ENCODE results near the gene KIF26B.

Gene KIF26B

DNA sequence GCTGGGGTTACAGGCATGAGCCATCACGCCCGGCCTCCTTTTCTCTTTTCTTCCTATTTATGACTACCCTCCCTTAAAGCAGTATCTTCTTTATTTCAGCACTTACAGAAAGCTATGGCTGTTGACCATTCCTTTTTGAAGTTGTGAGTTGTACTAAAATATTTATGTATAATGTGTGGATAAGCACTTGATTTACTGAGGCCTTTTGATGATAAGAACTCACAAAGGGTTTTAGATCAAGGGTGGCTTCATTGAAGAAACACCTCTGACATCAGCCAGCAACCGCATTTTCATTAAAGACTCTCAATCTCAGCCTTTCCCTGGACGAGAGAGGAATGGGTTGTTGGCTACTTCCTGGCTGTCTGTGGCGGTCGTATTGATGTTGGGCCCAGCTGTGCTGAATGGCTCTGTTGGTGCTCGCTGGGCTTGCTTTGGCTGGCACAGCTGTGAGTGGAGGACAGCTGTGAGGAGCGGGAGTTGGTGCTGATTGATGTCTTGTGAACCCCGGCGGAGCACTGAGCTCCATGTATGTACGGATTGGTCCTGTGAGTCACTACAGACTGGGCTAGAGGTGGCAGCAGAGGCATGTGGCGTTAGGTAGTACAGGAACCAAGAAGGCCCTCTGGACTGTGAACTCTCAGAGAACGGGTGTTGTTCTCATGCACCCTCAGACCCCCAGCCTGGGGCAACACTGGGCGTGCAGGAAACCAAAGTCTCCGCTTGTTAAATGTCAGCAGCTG is 208.8 kb downstream of the KIF26B start:
- DNase-seq (ENCODE audit: low read depth): no peak
- no peak overlapping the region for H3K4me3 ChIP-seq (ENCODE audit: low read length)
- TF ChIP-seq, protein P1, sequence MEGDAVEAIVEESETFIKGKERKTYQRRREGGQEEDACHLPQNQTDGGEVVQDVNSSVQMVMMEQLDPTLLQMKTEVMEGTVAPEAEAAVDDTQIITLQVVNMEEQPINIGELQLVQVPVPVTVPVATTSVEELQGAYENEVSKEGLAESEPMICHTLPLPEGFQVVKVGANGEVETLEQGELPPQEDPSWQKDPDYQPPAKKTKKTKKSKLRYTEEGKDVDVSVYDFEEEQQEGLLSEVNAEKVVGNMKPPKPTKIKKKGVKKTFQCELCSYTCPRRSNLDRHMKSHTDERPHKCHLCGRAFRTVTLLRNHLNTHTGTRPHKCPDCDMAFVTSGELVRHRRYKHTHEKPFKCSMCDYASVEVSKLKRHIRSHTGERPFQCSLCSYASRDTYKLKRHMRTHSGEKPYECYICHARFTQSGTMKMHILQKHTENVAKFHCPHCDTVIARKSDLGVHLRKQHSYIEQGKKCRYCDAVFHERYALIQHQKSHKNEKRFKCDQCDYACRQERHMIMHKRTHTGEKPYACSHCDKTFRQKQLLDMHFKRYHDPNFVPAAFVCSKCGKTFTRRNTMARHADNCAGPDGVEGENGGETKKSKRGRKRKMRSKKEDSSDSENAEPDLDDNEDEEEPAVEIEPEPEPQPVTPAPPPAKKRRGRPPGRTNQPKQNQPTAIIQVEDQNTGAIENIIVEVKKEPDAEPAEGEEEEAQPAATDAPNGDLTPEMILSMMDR (conservative IDR thresholded peaks at IDR 0.05; ENCODE audit: low read length): no peak

DNA sequence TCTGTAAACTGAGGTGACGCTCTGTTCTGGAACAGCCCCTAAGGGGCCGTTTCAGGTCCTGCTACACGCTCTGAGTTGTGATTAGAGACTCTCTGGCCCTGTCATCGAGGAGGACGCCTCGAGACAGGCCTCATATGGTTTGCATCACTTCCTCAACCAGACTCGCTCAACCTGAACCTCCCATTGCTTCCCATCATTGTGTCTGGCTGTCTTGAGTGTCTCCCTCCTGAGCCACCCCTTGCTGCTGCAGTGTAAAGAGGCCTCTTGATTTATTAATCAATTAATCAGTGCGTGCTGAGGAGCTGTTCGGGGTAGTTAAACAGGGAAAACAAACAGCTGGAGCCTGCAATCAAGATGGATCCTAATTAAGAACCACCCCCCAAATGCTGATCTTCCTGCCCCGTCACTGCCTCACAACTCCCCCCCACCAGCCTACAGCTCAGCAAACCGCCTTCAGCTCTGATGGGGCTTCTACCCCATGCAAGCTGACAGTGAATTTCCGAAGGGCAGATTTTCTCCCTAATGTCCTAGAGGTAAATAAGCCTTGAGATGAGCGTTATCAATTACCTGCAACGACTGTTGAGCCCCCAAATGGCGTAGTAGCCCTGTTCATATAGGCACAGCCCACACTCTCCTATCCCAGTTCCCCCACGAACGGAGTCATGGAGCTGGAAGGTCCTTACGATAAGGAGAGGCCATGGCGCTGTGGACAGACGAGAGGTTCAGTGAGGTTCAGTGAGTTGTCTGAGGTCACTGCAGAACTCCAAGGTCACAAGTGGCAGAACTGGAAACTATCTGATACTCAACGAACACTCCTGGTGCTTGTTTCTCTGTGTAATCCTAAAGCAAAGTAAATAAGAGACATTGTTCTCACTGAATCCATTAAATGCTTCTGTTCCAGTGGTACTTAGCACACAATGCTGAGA is 210.6 kb downstream of the KIF26B start:
- TF ChIP-seq, protein P1 (conservative IDR thresholded peaks at IDR 0.05; ENCODE audit: low read length): no peak
- no peak for DNase-seq (ENCODE audit: low read depth)
- no peak overlapping the region for H3K4me3 ChIP-seq (ENCODE audit: low read length)

DNA sequence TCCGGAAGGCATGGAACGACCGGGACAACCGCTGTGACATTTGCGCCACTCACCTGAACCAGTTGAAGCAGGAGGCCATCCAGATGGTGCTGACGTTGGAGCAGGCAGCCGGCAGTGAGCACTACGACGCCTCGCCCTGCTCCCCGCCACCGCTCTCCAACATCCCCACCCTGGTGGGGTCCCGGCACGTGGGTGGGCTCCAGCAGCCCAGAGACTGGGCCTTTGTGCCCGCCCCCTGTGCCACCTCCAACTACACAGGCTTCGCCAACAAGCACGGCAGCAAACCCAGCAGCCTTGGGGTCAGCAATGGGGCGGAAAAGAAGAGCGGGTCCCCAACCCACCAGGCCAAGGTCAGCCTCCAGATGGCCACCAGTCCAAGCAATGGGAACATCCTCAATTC is 212.1 kb downstream of the KIF26B start:
- TF ChIP-seq, protein P1 (conservative IDR thresholded peaks at IDR 0.05; ENCODE audit: low read length): no peak

DNA sequence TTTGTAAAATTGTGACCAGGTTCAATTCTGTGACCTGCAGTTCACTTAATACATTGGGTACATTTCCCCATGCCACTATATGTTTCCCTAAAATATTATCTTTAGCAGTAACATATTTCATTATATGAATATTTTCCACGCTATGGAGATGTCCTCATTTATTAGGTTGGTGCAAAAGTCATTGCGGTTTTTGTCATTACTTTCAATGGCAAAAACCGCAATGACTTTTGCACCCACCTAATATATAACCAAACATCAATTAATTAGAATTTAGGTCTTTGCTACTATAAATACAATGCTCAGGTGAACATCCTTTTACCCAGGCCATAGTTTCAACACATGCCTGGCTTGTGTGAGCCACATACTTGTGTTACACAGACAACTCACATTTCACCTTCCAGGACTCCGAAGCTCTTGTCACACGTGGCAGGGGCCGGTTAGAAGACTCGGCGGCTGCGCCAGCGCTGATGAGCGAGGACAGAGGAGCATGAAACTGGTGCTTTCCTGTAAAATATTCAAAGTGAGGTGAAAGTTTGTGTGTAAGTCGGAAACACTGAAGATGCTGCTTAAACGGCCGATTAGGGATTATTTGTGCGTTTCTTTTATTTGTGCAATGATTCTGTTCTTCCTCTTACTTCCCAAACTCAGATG is 215.5 kb downstream of the KIF26B start:
- TF ChIP-seq, protein P1 (conservative IDR thresholded peaks at IDR 0.05; ENCODE audit: low read length): no peak
- H3K4me3 ChIP-seq (ENCODE audit: low read length): no peak overlapping the region

More for the DNA sequence above, 212.1 kb downstream of the KIF26B start:
- no peak overlapping the region for H3K4me3 ChIP-seq (ENCODE audit: low read length)
- DNase-seq (ENCODE audit: low read depth): no peak

DNA sequence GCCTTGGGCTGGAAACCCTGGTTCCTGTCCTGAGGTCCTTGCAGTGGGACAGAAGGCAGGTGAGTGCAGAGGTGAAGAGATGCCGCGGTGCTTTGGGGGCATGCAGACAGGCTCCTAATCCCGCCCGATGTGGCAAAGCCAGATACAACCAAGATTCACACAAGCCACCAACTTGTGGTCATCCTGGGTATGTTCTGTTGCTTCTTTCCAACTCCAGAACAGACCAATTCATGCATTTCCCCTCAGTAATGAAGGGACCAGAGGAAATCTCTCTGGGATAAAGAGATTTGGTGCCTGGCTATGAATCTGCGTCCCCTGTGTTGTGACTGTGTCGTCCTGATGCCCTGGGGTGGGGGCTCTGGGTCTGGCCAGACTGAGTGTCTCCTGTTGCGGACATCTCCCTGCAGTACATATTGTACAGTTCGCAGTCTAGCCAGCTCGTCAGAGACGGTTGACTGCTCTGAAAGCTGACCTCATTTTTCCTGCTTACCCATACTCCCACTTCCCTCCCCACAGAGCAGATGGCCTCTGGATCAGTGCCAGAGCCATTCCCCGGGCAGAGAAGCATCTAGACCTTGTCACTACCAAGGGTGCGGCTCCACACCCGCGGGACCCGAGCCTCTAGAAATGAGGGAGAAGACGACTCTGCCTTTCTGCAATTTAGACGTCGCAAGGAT is 216.3 kb downstream of the KIF26B start:
- no peak overlapping the region for H3K4me3 ChIP-seq (ENCODE audit: low read length)
- TF ChIP-seq, protein P1 (conservative IDR thresholded peaks at IDR 0.05; ENCODE audit: low read length): no peak
- no peak for DNase-seq (ENCODE audit: low read depth)

More for the DNA sequence above, 215.5 kb downstream of the KIF26B start:
- no peak for DNase-seq (ENCODE audit: low read depth)

DNA sequence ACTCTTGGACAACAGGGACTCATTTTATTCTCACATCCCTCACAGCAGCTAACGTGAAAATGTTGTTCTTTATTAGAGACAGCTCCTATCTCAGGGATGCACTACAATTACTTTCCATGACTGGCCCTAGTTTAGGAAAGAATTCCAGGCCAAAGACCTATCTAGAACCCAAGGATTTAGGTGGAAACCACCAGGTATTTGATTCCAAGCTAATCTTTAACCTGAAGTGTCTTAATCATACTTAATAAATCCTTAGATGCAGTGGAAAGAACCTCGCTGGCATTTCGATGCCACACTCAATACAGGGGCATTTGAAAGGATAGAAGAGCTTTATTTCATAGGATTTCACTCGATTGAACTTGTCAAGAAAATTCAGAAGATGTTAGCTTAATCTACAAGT is 218.3 kb downstream of the KIF26B start:
- TF ChIP-seq, protein P1 (conservative IDR thresholded peaks at IDR 0.05; ENCODE audit: low read length): no peak
- no peak overlapping the region for H3K4me3 ChIP-seq (ENCODE audit: low read length)
- DNase-seq (ENCODE audit: low read depth): no peak

Data from AG10803 (cell line).